Thyroid gland (tissue), 4 donors: ENCODE results near the gene UPP1. TPM values are rescaled to one million over a fixed set of nuclear protein-coding genes. Genes with fewer than 3 reads are reported as not detected.
A peak's percentile ranks its signal among the peaks of the same experiment; 100 is the strongest.

Experiments
- DNase-seq, 2 donors: peaks; one replicate each; pipeline ENCODE4 v3.0.0-alpha.2; 2019
- H3K27ac ChIP-seq, 3 donors: fragments of 200-600 bp; sonication (generic); 1 replicate in 2 of 3; 2 replicates in 1 of 3; pipeline ENCODE4 v1.5.1; 2016 to 2019; ENCODE audit warnings: mild to moderate bottlenecking in 1 of 3, moderate library complexity in 1 of 3
- H3K27me3 ChIP-seq: fragments of 200-600 bp; sonication (generic); one replicate; pipeline ENCODE4 v1.5.1; 2019
- H3K36me3 ChIP-seq, 2 donors: fragments of 200-600 bp; sonication (generic); one replicate each; pipeline ENCODE4 v1.5.1; 2016 to 2019
- H3K4me1 ChIP-seq, 2 donors: fragments of 200-600 bp; sonication (generic); one replicate each; pipeline ENCODE4 v1.5.1; 2017 to 2019
- H3K4me3 ChIP-seq, 3 donors: fragments of 200-600 bp; sonication (generic); replicated peaks in 1 of 3; 1 replicate in 2 of 3; 2 replicates in 1 of 3; pipeline ENCODE4 v1.5.1; 2016; ENCODE audit warnings: mild to moderate bottlenecking in 1 of 3
- H3K9me3 ChIP-seq: fragments of 200-600 bp; sonication (generic); one replicate; pipeline ENCODE4 v1.5.1; 2017
- CTCF ChIP-seq, 6 experiments: fragments of 200-600 bp in 3 of 6; fragments of 450-650 bp in 3 of 6; sonication (generic) in 3 of 6; IDR thresholded peaks; one replicate each; pipeline ENCODE4 v1.5.1; 2016 to 2019; ENCODE audit warnings: antibody characterized with exemption in 6 of 6, mild to moderate bottlenecking in 2 of 6, inconsistent platforms in 1 of 6, moderate library complexity in 1 of 6
- POLR2A ChIP-seq, 2 donors: fragments of 450-650 bp; IDR thresholded peaks; one replicate each; pipeline ENCODE4 v1.6.1; 2017; ENCODE audit warnings: antibody characterized with exemption in 2 of 2, mild to moderate bottlenecking in 2 of 2, moderate library complexity in 1 of 2
- WGBS, 2 donors: methylation state at CpG; one replicate each; pipeline ENCODE4 v1.1.5; 2017; 5-methylcytosine and 5-hydroxymethylcytosine counted together
- intact Hi-C: fragments of 100-400 bp; cut with DNase I; formaldehyde crosslinking; loops from one replicate; pipeline ENCODE4 v1.15.1; 2023
- total RNA-seq, 4 donors: library from RNA; depleted of rRNA; stranded (reverse); fragments of >200 nt; gene quantifications; one replicate each; pipeline ENCODE4 v1.2.3, GENCODE V29; 2016

UPP1 gene
- total RNA-seq, 4 donors from 2014 or later, result 11.3 to 16.9 (median 15.0) TPM

DNA sequence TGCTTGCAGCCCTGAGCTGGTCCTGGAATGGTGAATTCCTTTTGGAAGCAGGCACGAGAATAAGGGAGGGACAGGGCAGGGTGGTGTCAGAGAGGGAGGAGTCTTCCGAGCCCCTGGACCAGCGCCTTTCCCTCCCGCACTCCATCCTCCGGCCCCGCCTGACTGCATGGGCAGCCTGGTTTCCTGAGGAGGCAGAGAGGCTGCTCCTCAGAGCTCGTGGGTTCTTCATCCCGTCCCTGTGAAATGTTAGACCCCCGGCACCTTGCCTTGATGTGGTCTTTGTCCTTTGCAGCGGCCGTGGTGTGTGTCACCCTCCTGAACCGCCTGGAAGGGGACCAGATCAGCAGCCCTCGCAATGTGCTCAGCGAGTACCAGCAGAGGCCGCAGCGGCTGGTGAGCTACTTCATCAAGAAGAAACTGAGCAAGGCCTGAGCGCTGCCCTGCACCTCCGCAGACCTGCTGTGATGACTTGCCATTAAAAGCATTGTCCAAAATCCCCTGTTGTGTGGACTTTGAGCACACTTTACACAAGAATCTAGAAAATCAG lies 18.9 kb downstream of the UPP1 start:
- no peak overlapping the region for H3K27ac ChIP-seq
- WGBS, 2 donors, result 91 to 92% methylated on average over 18 of the region's 18 CpGs
- no peaks in the 10 kb centered on the region for H3K4me1 ChIP-seq
- no peaks in the 10 kb centered on the region for H3K27me3 ChIP-seq
- no peak for TF ChIP-seq CTCF (IDR thresholded peaks at IDR 0.05)
- TF ChIP-seq POLR2A (IDR thresholded peaks at IDR 0.05), result no peak
- H3K9me3 ChIP-seq, result no peaks in the 10 kb centered on the region
- H3K4me3 ChIP-seq, result no peak overlapping the region
- intact Hi-C loops, result loop anchor here (10.0 kb wide), 1 partner anchor 73 kb away; the partner anchor contains the start of gene C7orf57
- no peak for DNase-seq
- peaks cover 32 to 34% of the 10 kb centered on the region in 2 donors for H3K36me3 ChIP-seq

- H3K4me1 ChIP-seq, result no peaks in the 10 kb centered on the region
- no peaks in the 10 kb centered on the region for H3K9me3 ChIP-seq
- H3K4me3 ChIP-seq, result no peak overlapping the region
- no peak for TF ChIP-seq CTCF (IDR thresholded peaks at IDR 0.05)
- no peak for TF ChIP-seq POLR2A (IDR thresholded peaks at IDR 0.05)
- 84 to 92% methylated on average over 5 of the region's 5 CpGs for WGBS, 2 donors
- H3K27ac ChIP-seq, result no peak overlapping the region
- no peak for DNase-seq
- intact Hi-C loops, result loop anchor here (10.0 kb wide), 1 partner anchor 74 kb away; the partner anchor contains the start of gene C7orf57
- H3K36me3 ChIP-seq, result peaks cover 23 to 31% of the 10 kb centered on the region in 2 donors
- no peaks in the 10 kb centered on the region for H3K27me3 ChIP-seq
Observed at GRCh38 chr7:48108959-48109847, 20.1 kb downstream of the UPP1 start.

GRCh38 chr7:48109848-48110663 lies 21.0 kb downstream of the UPP1 start:
- Histone ChIP-seq H3K27me3 (no peaks in the 10 kb centered on the region), H3K27ac (no peak overlapping the region), H3K4me1 (no peaks in the 10 kb centered on the region), H3K4me3 (no peak overlapping the region), H3K9me3 (no peaks in the 10 kb centered on the region), H3K36me3 (peaks cover 23 to 26% of the 10 kb centered on the region in 2 donors)
- 19 to 23% methylated on average over 8 to 9 of the region's 9 CpGs for WGBS, 2 donors
- peak; percentile 77 to 79 for DNase-seq
- TF ChIP-seq CTCF (IDR thresholded peaks at IDR 0.05) (peak; percentile 93 to 99 (median 96)), POLR2A (IDR thresholded peaks at IDR 0.05) (no peak)
- intact Hi-C loops, result loop anchor here (5.0 to 10.0 kb wide), 3 partner anchors 75 to 168 kb away; partner anchors contain the start of gene C7orf57

DNA sequence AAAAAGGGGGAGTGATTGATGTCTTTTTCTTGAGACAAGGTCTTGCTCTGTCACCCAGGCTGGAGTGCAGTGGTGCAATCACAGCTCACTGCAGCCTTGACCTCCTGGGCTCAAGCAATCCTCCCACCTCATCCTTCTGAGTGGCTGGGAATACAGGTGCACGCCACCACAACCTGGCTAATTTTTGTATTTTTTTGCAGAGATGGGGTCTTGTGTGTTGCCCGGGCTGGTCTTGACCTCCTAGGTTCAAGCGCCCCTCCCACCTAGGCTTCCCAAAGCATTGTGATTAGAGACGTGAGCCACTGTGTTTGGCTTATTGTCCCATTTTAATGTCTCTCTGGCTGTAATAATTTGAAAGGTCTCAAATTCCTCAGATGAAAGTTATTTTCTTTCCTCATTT lies 21.8 kb downstream of the UPP1 start:
- Histone ChIP-seq H3K27me3 (no peaks in the 10 kb centered on the region), H3K4me3 (no peak overlapping the region), H3K9me3 (no peaks in the 10 kb centered on the region), H3K27ac (no peak overlapping the region), H3K36me3 (peaks cover 23 to 26% of the 10 kb centered on the region in 2 donors), H3K4me1 (no peaks in the 10 kb centered on the region)
- intact Hi-C loops, result loop anchor here (5.0 kb wide), 2 partner anchors 119 to 169 kb away; no protein-coding TSS in a partner anchor
- DNase-seq, result no peak
- TF ChIP-seq CTCF (IDR thresholded peaks at IDR 0.05), result no peak
- WGBS, 2 donors, result 83 to 96% methylated on average over 4 of the region's 4 CpGs
